Stimulated activated CD4-positive, alpha-beta T cell treated with anti-CD3 and anti-CD28 coated beads, Interleukin-12 subunit alpha, Interleukin-12 subunit beta, amount 100 ng/mL, for 4 hours (primary cell): Measurements from ENCODE around the gene FSHB.
A peak's percentile ranks its signal among the peaks of the same experiment; 100 is the strongest.
"Not testable (repeated sequence)": the region's sequence is repeated elsewhere in the genome, so short reads cannot be mapped to it uniquely, and the experiment has no call there.

ENCODE experiments used
- DNase-seq: peaks from one replicate; pipeline ENCODE4 v3.0.0-alpha.2; 2020

The FSHB gene

GRCh38 chr11:30230714-30231113 is at the start of gene FSHB:
FSHB (plus strand) TSS chr11:30231014; CDS start chr11:30231903, 889 bp downstream.
- DNase-seq, result no peak

- no peak for DNase-seq
Observed at GRCh38 chr11:30186748-30187147, 44.1 kb upstream of the FSHB start.

- DNase-seq, result no peak
Observed at GRCh38 chr11:30192620-30193019, 38.2 kb upstream of the FSHB start.

GRCh38 chr11:30196400-30197206 is 34.2 kb upstream of the FSHB start:
- DNase-seq, result peak; percentile 16

GRCh38 chr11:30197869-30198268 is 32.9 kb upstream of the FSHB start:
- no peak for DNase-seq

GRCh38 chr11:30202989-30203388 is 27.8 kb upstream of the FSHB start:
- not testable (repeated sequence) for DNase-seq

GRCh38 chr11:30203850-30204249 is 27.0 kb upstream of the FSHB start:
- no peak for DNase-seq

GRCh38 chr11:30206249-30206996 is 24.4 kb upstream of the FSHB start:
- no peak for DNase-seq

- no peak for DNase-seq
Observed at GRCh38 chr11:30210357-30210756, 20.5 kb upstream of the FSHB start.

GRCh38 chr11:30216534-30216933 is 14.3 kb upstream of the FSHB start:
- DNase-seq, result no peak

- DNase-seq, result no peak
Observed at GRCh38 chr11:30218278-30218677, 12.5 kb upstream of the FSHB start.

GRCh38 chr11:30225642-30226041 is 5.2 kb upstream of the FSHB start:
- no peak for DNase-seq

- no peak for DNase-seq
Observed at GRCh38 chr11:30228323-30228884, 2.4 kb upstream of the FSHB start.

GRCh38 chr11:30239025-30239424 is 8.2 kb downstream of the FSHB start:
- no peak for DNase-seq

- no peak for DNase-seq
Observed at GRCh38 chr11:30244265-30244664, 13.5 kb downstream of the FSHB start.

GRCh38 chr11:30245621-30246020 is 14.8 kb downstream of the FSHB start:
- DNase-seq, result no peak

GRCh38 chr11:30254307-30255298 is 23.8 kb downstream of the FSHB start:
- no peak for DNase-seq

- no peak for DNase-seq
Observed at GRCh38 chr11:30255637-30256036, 24.8 kb downstream of the FSHB start.

GRCh38 chr11:30257058-30257457 is 26.2 kb downstream of the FSHB start:
- DNase-seq, result no peak

- no peak for DNase-seq
Observed at GRCh38 chr11:30258679-30259078, 27.9 kb downstream of the FSHB start.

GRCh38 chr11:30260813-30261212 is 30.0 kb downstream of the FSHB start:
- DNase-seq, result no peak

- DNase-seq, result no peak
Observed at GRCh38 chr11:30261821-30262220, 31.0 kb downstream of the FSHB start.

GRCh38 chr11:30268638-30269037 is 37.8 kb downstream of the FSHB start:
- DNase-seq, result not testable (repeated sequence)
